Mesothelial cell of epicardium (in vitro differentiated cells): Measurements from ENCODE around the gene SMIM14. TPM values are rescaled to one million over a fixed set of nuclear protein-coding genes. Genes with fewer than 3 reads are reported as not detected.

Experiments used
- DNase-seq, 2 experiments: peaks; one replicate each; pipeline ENCODE4 v3.0.0; 2021; ENCODE audit warnings: low spot score in 2 of 2; ENCODE audit not compliant: unreplicated experiment in 2 of 2
- H3K27ac Mint-ChIP-seq: 2 replicates; pipeline ENCODE4 v1.8.0; 2021; ENCODE audit warnings: mixed read lengths
- H3K27me3 Mint-ChIP-seq: 2 replicates; pipeline ENCODE4 v1.8.0; 2021; ENCODE audit warnings: low read depth, mixed read lengths
- H3K36me3 Mint-ChIP-seq: 2 replicates; pipeline ENCODE4 v1.8.0; 2021; ENCODE audit warnings: mixed read lengths
- H3K4me1 Mint-ChIP-seq: 2 replicates; pipeline ENCODE4 v1.8.0; 2021; ENCODE audit warnings: mixed read lengths
- H3K4me3 Mint-ChIP-seq: 2 replicates; pipeline ENCODE4 v1.8.0; 2021; ENCODE audit warnings: mild to moderate bottlenecking, moderate library complexity, mixed read lengths
- H3K9me3 Mint-ChIP-seq: 2 replicates; pipeline ENCODE4 v1.8.0; 2021; ENCODE audit warnings: mixed read lengths
- CTCF ChIP-seq: fragments of 200-600 bp; sonication (generic); IDR thresholded peaks from one replicate; pipeline ENCODE4 v1.5.0; 2021; ENCODE audit warnings: antibody characterized with exemption; ENCODE audit not compliant: unreplicated experiment
- total RNA-seq: library from RNA; stranded (reverse); gene quantifications from 3 replicates; pipeline ENCODE4 v1.2.1, GENCODE V29; 2021

Gene SMIM14
- total RNA-seq, 1 donor from 2014 or later, result 15.9 TPM

- Mint-ChIP-seq H3K27ac (no peak overlapping the region), H3K27me3 (no peaks in the 10 kb centered on the region), H3K4me3 (no peak overlapping the region), H3K4me1 (no peaks in the 10 kb centered on the region), H3K36me3 (peaks cover 16% of the 10 kb centered on the region), H3K9me3 (peaks cover 6% of the 10 kb centered on the region)
- no peak for DNase-seq
- no peak for TF ChIP-seq CTCF
Observed at GRCh38 chr4:39608451-39608850, 30.2 kb downstream of the SMIM14 start.

GRCh38 chr4:39606747-39607146, 31.9 kb downstream of the SMIM14 start:
- no peak for DNase-seq
- TF ChIP-seq CTCF, result no peak
- no peak overlapping the region for H3K27ac Mint-ChIP-seq
- H3K27me3 Mint-ChIP-seq, result no peaks in the 10 kb centered on the region
- peaks cover 21% of the 10 kb centered on the region for H3K36me3 Mint-ChIP-seq
- H3K4me3 Mint-ChIP-seq, result no peak overlapping the region
- H3K4me1 Mint-ChIP-seq, result no peaks in the 10 kb centered on the region
- peaks cover 6% of the 10 kb centered on the region for H3K9me3 Mint-ChIP-seq

- no peak for DNase-seq
- Mint-ChIP-seq H3K4me1 (peaks cover 4% of the 10 kb centered on the region), H3K9me3 (no peaks in the 10 kb centered on the region), H3K27me3 (no peaks in the 10 kb centered on the region), H3K27ac (no peak overlapping the region), H3K36me3 (peaks cover 19% of the 10 kb centered on the region), H3K4me3 (no peak overlapping the region)
- no peak for TF ChIP-seq CTCF
Observed at GRCh38 chr4:39597695-39598381, 40.8 kb downstream of the SMIM14 start.

- no peaks in the 10 kb centered on the region for H3K9me3 Mint-ChIP-seq
- H3K4me1 Mint-ChIP-seq, result peaks cover 4% of the 10 kb centered on the region
- H3K27ac Mint-ChIP-seq, result no peak overlapping the region
- no peaks in the 10 kb centered on the region for H3K27me3 Mint-ChIP-seq
- TF ChIP-seq CTCF, result no peak
- no peak overlapping the region for H3K4me3 Mint-ChIP-seq
- DNase-seq, result no peak
- peaks cover 16% of the 10 kb centered on the region for H3K36me3 Mint-ChIP-seq
Observed at GRCh38 chr4:39596971-39597370, 41.7 kb downstream of the SMIM14 start.

GRCh38 chr4:39591290-39591689, 47.4 kb downstream of the SMIM14 start:
- H3K27ac Mint-ChIP-seq, result no peak overlapping the region
- H3K9me3 Mint-ChIP-seq, result peaks cover 3% of the 10 kb centered on the region
- no peak for TF ChIP-seq CTCF
- no peak for DNase-seq
- no peaks in the 10 kb centered on the region for H3K4me1 Mint-ChIP-seq
- no peaks in the 10 kb centered on the region for H3K27me3 Mint-ChIP-seq
- H3K4me3 Mint-ChIP-seq, result no peak overlapping the region
- H3K36me3 Mint-ChIP-seq, result peaks cover 4% of the 10 kb centered on the region
